CD14-positive monocyte (primary cell): ENCODE data around the gene LCP1. TPM values are rescaled to one million over a fixed set of nuclear protein-coding genes. Genes with fewer than 3 reads are reported as not detected.
"Not testable (repeated sequence)": the region's sequence is repeated elsewhere in the genome, so short reads cannot be mapped to it uniquely, and the experiment has no call there.

ENCODE experiments used
- DNase-seq, 3 donors: peaks; one replicate each; pipeline ENCODE4 v3.0.0-alpha.2; 2011 to 2022
- H2AFZ ChIP-seq: 2 replicates; pipeline ENCODE4 v1.6.0; 2012; ENCODE audit warnings: mild to moderate bottlenecking, low read depth, low read length, inconsistent platforms; ENCODE audit not compliant: insufficient read depth, poor library complexity, severe bottlenecking
- H3K27ac ChIP-seq, 2 donors: 1 replicate in 1 of 2; 2 replicates in 1 of 2; pipeline ENCODE4 v1.5.1; 2012 to 2013; ENCODE audit warnings: low read length in 2 of 2, control low read depth in 1 of 2, inconsistent platforms in 1 of 2, low read depth in 1 of 2, mild to moderate bottlenecking in 1 of 2
- H3K27me3 ChIP-seq, 2 donors: one replicate each; pipeline versions ENCODE4 v1.6.0 to v1.6.1; 2011 to 2013; ENCODE audit warnings: low read length in 2 of 2; ENCODE audit not compliant: control insufficient read depth in 2 of 2, insufficient read depth in 2 of 2
- H3K36me3 ChIP-seq, 2 donors: replicated peaks in 1 of 2; 1 replicate in 1 of 2; 2 replicates in 1 of 2; pipeline versions ENCODE4 v1.5.1 to v1.6.1; 2012 to 2013; ENCODE audit warnings: low read length in 2 of 2, control low read depth in 1 of 2, inconsistent platforms in 1 of 2, mild to moderate bottlenecking in 1 of 2; ENCODE audit not compliant: insufficient read depth in 2 of 2, control insufficient read depth in 1 of 2
- H3K4me1 ChIP-seq, 2 donors: 1 replicate in 1 of 2; 2 replicates in 1 of 2; pipeline versions ENCODE4 v1.5.1 to v1.6.1; 2012 to 2013; ENCODE audit warnings: low read length in 2 of 2, control low read depth in 1 of 2, inconsistent platforms in 1 of 2, mild to moderate bottlenecking in 1 of 2, moderate library complexity in 1 of 2; ENCODE audit not compliant: insufficient read depth in 2 of 2, control insufficient read depth in 1 of 2
- H3K4me2 ChIP-seq: replicated peaks from 2 replicates; pipeline ENCODE3; 2012; ENCODE audit warnings: low read length, moderate library complexity, mild to moderate bottlenecking; ENCODE audit not compliant: poor library complexity, severe bottlenecking; ENCODE audit errors: extremely low read depth
- H3K4me3 ChIP-seq, 3 experiments: fragments of 200-600 bp in 1 of 3; sonication (generic) in 1 of 3; replicated peaks in 1 of 3; 1 replicate in 2 of 3; 2 replicates in 1 of 3; pipeline ENCODE4 v1.5.1; 2011 to 2013; ENCODE audit warnings: low read length in 3 of 3, mild to moderate bottlenecking in 3 of 3, control low read depth in 2 of 3, low read depth in 2 of 3, inconsistent platforms in 1 of 3, moderate library complexity in 1 of 3
- H3K79me2 ChIP-seq: 2 replicates; pipeline ENCODE4 v1.6.0; 2012; ENCODE audit warnings: mild to moderate bottlenecking, control low read depth, inconsistent platforms, low read length, moderate library complexity; ENCODE audit not compliant: insufficient read depth
- H3K9ac ChIP-seq: 2 replicates; pipeline ENCODE4 v1.6.0; 2017; ENCODE audit warnings: low read length, mild to moderate bottlenecking; ENCODE audit not compliant: insufficient read depth, poor library complexity, severe bottlenecking
- H3K9me3 ChIP-seq, 2 donors: replicated peaks in 1 of 2; 1 replicate in 1 of 2; 2 replicates in 1 of 2; pipeline versions ENCODE4 v1.5.1 to v1.6.1; 2012 to 2013; ENCODE audit warnings: low read length in 2 of 2, control low read depth in 1 of 2; ENCODE audit not compliant: control insufficient read depth in 1 of 2, insufficient read depth in 1 of 2
- H4K20me1 ChIP-seq: 2 replicates; pipeline ENCODE4 v1.6.0; 2012; ENCODE audit warnings: mild to moderate bottlenecking, low read length, control low read depth, moderate library complexity; ENCODE audit not compliant: insufficient read depth
- H3K27ac Mint-ChIP-seq, 7 donors: one replicate each; pipeline ENCODE4 v1.8.0; 2020; ENCODE audit warnings: mild to moderate bottlenecking in 7 of 7, mixed read lengths in 7 of 7, moderate library complexity in 6 of 7, inconsistent platforms in 2 of 7
- H3K27me3 Mint-ChIP-seq, 3 donors: one replicate each; pipeline ENCODE4 v1.8.0; 2021 to 2022; ENCODE audit warnings: low read depth in 3 of 3, mild to moderate bottlenecking in 3 of 3, mixed read lengths in 3 of 3, moderate library complexity in 3 of 3, inconsistent platforms in 1 of 3
- H3K36me3 Mint-ChIP-seq, 2 donors: one replicate each; pipeline ENCODE4 v1.8.0; 2020; ENCODE audit warnings: mixed read lengths in 2 of 2, inconsistent platforms in 1 of 2, mild to moderate bottlenecking in 1 of 2
- H3K4me1 Mint-ChIP-seq: one replicate; pipeline ENCODE4 v1.8.0; 2020; ENCODE audit warnings: mild to moderate bottlenecking, mixed read lengths
- H3K4me3 Mint-ChIP-seq, 2 donors: one replicate each; pipeline ENCODE4 v1.8.0; 2020; ENCODE audit warnings: mild to moderate bottlenecking in 2 of 2, mixed read lengths in 2 of 2, moderate library complexity in 1 of 2
- H3K9me3 Mint-ChIP-seq, 7 donors: one replicate each; pipeline ENCODE4 v1.8.0; 2020 to 2022; ENCODE audit warnings: mixed read lengths in 7 of 7, mild to moderate bottlenecking in 6 of 7, moderate library complexity in 6 of 7, inconsistent platforms in 2 of 7
- CTCF ChIP-seq: fragments of 200-600 bp; IDR thresholded peaks from one replicate; pipeline ENCODE4 v1.8.0; 2022; ENCODE audit warnings: antibody characterized with exemption, mild to moderate bottlenecking
- WGBS: methylation state at CpG from one replicate; pipeline ENCODE4 v1.1.5; 2013; ENCODE audit warnings: missing lambda C conversion rate; ENCODE audit not compliant: insufficient coverage; 5-methylcytosine and 5-hydroxymethylcytosine counted together
- intact Hi-C, 2 donors: fragments of 100-400 bp; cut with micrococcal nuclease; formaldehyde crosslinking; loops; one replicate each; pipeline versions ENCODE4 v1.15.0 to v1.15.1; 2023
- polyA plus RNA-seq, 3 donors: library from polyadenylated mRNA; depleted of rRNA in 1 of 3; unstranded in 2 of 3; stranded (reverse) in 1 of 3; fragments of 300-500 nt in 2 of 3; fragments of >200 nt in 1 of 3; fragmentation: Illumina TruSeq in 2 of 3; gene quantifications; 1 replicate in 2 of 3; 2 replicates in 1 of 3; pipeline ENCODE4 v1.2.3, GENCODE V29; 2012 to 2021

The LCP1 gene
- polyA plus RNA-seq, 3 donors: 653 to 2,003 (median 1,636) TPM

GRCh38 chr13:46214741-46215140 is 32.8 kb upstream of the LCP1 start:
- H3K27me3 ChIP-seq, DNase-seq, H3K79me2 ChIP-seq, H4K20me1 ChIP-seq, H3K9me3 ChIP-seq, H3K27me3 Mint-ChIP-seq, H3K36me3 Mint-ChIP-seq, H2AFZ ChIP-seq, H3K9ac ChIP-seq, H3K36me3 ChIP-seq, H3K4me3 ChIP-seq, H3K4me2 ChIP-seq, H3K27ac ChIP-seq, H3K4me3 Mint-ChIP-seq: not testable (repeated sequence)
- intact Hi-C loops: loop anchor here (5.0 to 10.0 kb wide), 2 partner anchors 47 to 50 kb away; no protein-coding TSS in a partner anchor
- H3K4me1 ChIP-seq: peaks cover 9 to 18% of the 10 kb centered on the region in 2 donors
- no CpG with 5 or more reads among the region's 1 CpG for WGBS
- H3K27ac Mint-ChIP-seq: peak overlapping the region in 1 of 7 donors; percentile 65
- peaks cover 23% of the 10 kb centered on the region for H3K4me1 Mint-ChIP-seq
- H3K9me3 Mint-ChIP-seq: peaks cover 2 to 14% (median 9%) of the 10 kb centered on the region in 7 donors

GRCh38 chr13:46213242-46213641 is 31.3 kb upstream of the LCP1 start:
- Histone ChIP-seq H3K27ac (no peak overlapping the region), H3K9ac (no peak overlapping the region), H3K9me3 (no peaks in the 10 kb centered on the region), H2AFZ (no peak overlapping the region), H3K4me2 (no peak overlapping the region), H4K20me1 (no peaks in the 10 kb centered on the region), H3K4me1 (peaks cover 8 to 17% of the 10 kb centered on the region in 2 donors), H3K79me2 (no peaks in the 10 kb centered on the region), H3K27me3 (no peaks in the 10 kb centered on the region), H3K4me3 (no peak overlapping the region), H3K36me3 (no peaks in the 10 kb centered on the region)
- intact Hi-C loops: loop anchor here (5.0 to 10.0 kb wide), 2 partner anchors 46 to 48 kb away; no protein-coding TSS in a partner anchor
- no peaks in the 10 kb centered on the region for H3K27me3 Mint-ChIP-seq
- no peak overlapping the region for H3K4me3 Mint-ChIP-seq
- H3K27ac Mint-ChIP-seq: no peak overlapping the region
- peaks cover 2 to 12% (median 7%) of the 10 kb centered on the region in 7 donors for H3K9me3 Mint-ChIP-seq
- TF ChIP-seq CTCF: no peak
- H3K36me3 Mint-ChIP-seq: no peaks in the 10 kb centered on the region
- DNase-seq: no peak
- peaks cover 23% of the 10 kb centered on the region for H3K4me1 Mint-ChIP-seq
- WGBS: 100% methylated on average over 1 of the region's 3 CpGs
